Tibial nerve (tissue), 4 donors: ENCODE measurements around the gene PDLIM5. TPM values are rescaled to one million over a fixed set of nuclear protein-coding genes. Genes with fewer than 3 reads are reported as not detected.
"Not testable (repeated sequence)": the region's sequence is repeated elsewhere in the genome, so short reads cannot be mapped to it uniquely, and the experiment has no call there.

Experiments used
- DNase-seq, 2 donors: peaks; one replicate each; pipeline ENCODE4 v3.0.0-alpha.2; 2019; ENCODE audit warnings: low spot score in 2 of 2
- H3K27ac ChIP-seq, 4 donors: fragments of 200-600 bp; sonication (generic) in 3 of 4; one replicate each; pipeline ENCODE4 v1.5.1; 2017 to 2019; ENCODE audit warnings: mild to moderate bottlenecking in 1 of 4
- H3K27me3 ChIP-seq, 2 donors: fragments of 200-600 bp; sonication (generic) in 1 of 2; one replicate each; pipeline versions ENCODE4 v1.5.1 to v1.6.0; 2017 to 2019
- H3K36me3 ChIP-seq, 3 donors: fragments of 200-600 bp; sonication (generic); one replicate each; pipeline ENCODE4 v1.5.1; 2018 to 2019
- H3K4me1 ChIP-seq, 4 donors: fragments of 200-600 bp; sonication (generic) in 3 of 4; one replicate each; pipeline ENCODE4 v1.5.1; 2017 to 2019
- H3K4me3 ChIP-seq, 4 donors: fragments of 200-600 bp; sonication (generic) in 3 of 4; one replicate each; pipeline ENCODE4 v1.5.1; 2017 to 2019; ENCODE audit warnings: mild to moderate bottlenecking in 1 of 4, moderate library complexity in 1 of 4
- H3K9me3 ChIP-seq, 4 donors: fragments of 200-600 bp; sonication (generic) in 3 of 4; one replicate each; pipeline ENCODE4 v1.5.1; 2017 to 2019
- CTCF ChIP-seq, 5 experiments: fragments of 200-600 bp in 3 of 5; fragments of 450-650 bp in 2 of 5; sonication (generic) in 3 of 5; IDR thresholded peaks; one replicate each; pipeline ENCODE4 v1.5.1; 2016 to 2019; ENCODE audit warnings: antibody characterized with exemption in 5 of 5, mild to moderate bottlenecking in 3 of 5, moderate library complexity in 2 of 5
- EP300 ChIP-seq, 2 donors: sonication (generic); formaldehyde crosslinking; IDR thresholded peaks; one replicate each; pipeline ENCODE4 v1.6.1; 2017; ENCODE audit warnings: antibody characterized with exemption in 2 of 2, mild to moderate bottlenecking in 1 of 2
- POLR2A ChIP-seq, 2 donors: fragments of 450-650 bp; IDR thresholded peaks; one replicate each; pipeline ENCODE4 v1.6.1; 2017; ENCODE audit warnings: antibody characterized with exemption in 2 of 2, mild to moderate bottlenecking in 2 of 2, moderate library complexity in 2 of 2
- WGBS, 2 donors: methylation state at CpG; one replicate each; pipeline ENCODE4 v1.1.5; 2018; 5-methylcytosine and 5-hydroxymethylcytosine counted together
- total RNA-seq, 4 donors: library from RNA; depleted of rRNA; stranded (reverse); fragments of >200 nt; gene quantifications; one replicate each; pipeline ENCODE4 v1.1.0, GENCODE V29; 2016

The PDLIM5 gene
- total RNA-seq, 4 donors from 2014 or later, result 73.5 to 117 (median 98.2) TPM

DNA sequence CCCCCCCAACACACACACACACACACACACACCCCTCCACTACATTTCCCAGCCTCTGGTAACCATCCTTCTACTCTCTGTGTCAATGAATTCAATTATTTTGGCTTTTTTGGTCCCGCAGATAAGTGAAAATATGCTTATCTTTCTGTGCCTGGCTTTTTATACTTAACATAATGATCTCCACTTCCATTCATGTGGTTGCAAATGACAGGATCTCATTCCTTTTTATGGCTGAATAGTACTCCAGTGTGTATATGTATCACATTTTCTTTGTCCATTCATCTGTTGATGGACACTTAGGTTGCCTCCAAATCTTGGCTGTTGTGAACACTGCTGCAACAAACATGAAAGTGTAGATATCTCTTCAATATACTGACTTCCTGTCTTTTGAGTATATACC lies 59.8 kb downstream of the PDLIM5 start:
- H3K4me3 ChIP-seq, result no peak overlapping the region
- H3K27me3 ChIP-seq, result no peaks in the 10 kb centered on the region
- H3K36me3 ChIP-seq, result no peaks in the 10 kb centered on the region
- TF ChIP-seq CTCF (IDR thresholded peaks at IDR 0.05), result no peak
- TF ChIP-seq POLR2A (IDR thresholded peaks at IDR 0.05), result no peak
- TF ChIP-seq EP300 (IDR thresholded peaks at IDR 0.05), result no peak
- peaks cover 0 to 33% (median 11%) of the 10 kb centered on the region in 4 donors for H3K4me1 ChIP-seq
- no peak overlapping the region for H3K27ac ChIP-seq
- no peak for DNase-seq
- H3K9me3 ChIP-seq, result no peaks in the 10 kb centered on the region
- 95 to 100% methylated on average over 1 of the region's 1 CpG for WGBS, 2 donors

DNA sequence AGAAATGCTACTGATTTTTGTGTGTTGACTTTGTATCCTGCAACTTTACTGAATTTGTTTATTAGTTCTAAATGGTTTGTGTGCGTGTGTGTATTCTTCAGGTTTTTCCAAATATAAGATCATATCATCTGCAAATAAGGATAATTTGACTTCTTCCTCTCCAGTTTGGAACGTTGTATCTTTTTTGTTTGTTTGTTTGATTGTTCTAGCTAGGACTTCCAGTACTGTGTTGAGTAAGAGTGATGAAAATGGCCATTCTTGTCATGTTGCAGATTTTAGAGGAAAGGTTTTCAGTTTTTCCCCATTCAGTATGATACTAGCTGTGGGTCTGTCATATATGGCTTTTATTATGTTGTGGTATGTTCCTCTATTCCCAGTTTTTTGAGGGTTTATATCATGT lies 61.8 kb downstream of the PDLIM5 start:
- H3K9me3 ChIP-seq, H3K4me3 ChIP-seq, DNase-seq, H3K27ac ChIP-seq, H3K27me3 ChIP-seq, H3K36me3 ChIP-seq: not testable (repeated sequence)
- WGBS, 2 donors, result 94% methylated on average over 2 of the region's 2 CpGs
- H3K4me1 ChIP-seq, result peaks cover 0 to 24% (median 7%) of the 10 kb centered on the region in 4 donors

DNA sequence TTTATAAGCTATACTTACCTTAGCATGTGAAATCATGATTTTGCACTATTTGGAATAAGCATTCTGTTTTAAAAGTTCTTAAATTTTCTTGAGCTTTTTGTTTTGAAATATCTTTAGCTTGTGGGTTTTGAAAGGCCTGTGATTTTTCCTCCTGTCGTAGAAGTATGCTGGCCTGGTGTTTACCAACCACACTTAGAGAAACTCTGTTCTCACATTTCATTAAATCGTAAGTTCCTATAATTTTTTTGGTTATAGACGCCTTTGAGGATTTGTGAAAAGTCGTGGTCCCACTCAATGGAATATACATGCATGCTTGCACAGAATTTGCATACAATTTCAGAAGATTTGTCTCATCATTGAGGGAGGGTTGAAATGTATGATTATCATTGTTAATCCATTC lies 63.6 kb downstream of the PDLIM5 start:
- Histone ChIP-seq H3K4me1 (peaks cover 0 to 31% (median 10%) of the 10 kb centered on the region in 4 donors), H3K36me3 (no peaks in the 10 kb centered on the region), H3K9me3 (no peaks in the 10 kb centered on the region), H3K4me3 (no peak overlapping the region), H3K27ac (no peak overlapping the region), H3K27me3 (no peaks in the 10 kb centered on the region)
- no peak for DNase-seq
- 87 to 93% methylated on average over 4 of the region's 4 CpGs for WGBS, 2 donors
- no peak for TF ChIP-seq POLR2A (IDR thresholded peaks at IDR 0.05)
- TF ChIP-seq CTCF (IDR thresholded peaks at IDR 0.05), result no peak

DNA sequence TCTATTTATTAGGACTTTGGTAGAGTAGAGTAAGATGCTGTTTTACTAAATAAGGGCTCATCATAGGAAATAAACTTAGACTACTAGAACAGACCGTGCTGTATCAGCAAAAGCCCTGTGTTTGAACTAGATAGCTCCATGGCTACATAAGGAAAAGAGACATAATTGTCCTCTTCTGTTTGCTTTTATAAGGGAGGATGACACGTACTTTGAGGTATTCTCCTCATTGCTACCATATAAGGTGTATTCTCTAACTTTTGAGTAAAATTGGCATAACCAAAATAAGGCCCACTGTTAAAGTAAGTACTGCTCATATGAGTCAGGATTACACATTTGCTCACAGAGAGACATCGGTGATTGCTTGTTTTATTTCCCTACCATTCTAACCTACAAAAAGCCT lies 64.3 kb downstream of the PDLIM5 start:
- WGBS, 2 donors, result 82 to 85% methylated on average over 3 of the region's 3 CpGs
- Histone ChIP-seq H3K36me3 (no peaks in the 10 kb centered on the region), H3K4me3 (no peak overlapping the region), H3K9me3 (no peaks in the 10 kb centered on the region), H3K4me1 (peaks cover 0 to 38% (median 12%) of the 10 kb centered on the region in 4 donors), H3K27ac (peak overlapping the region in 1 of 4 donors; percentile 1), H3K27me3 (no peaks in the 10 kb centered on the region)
- TF ChIP-seq EP300 (IDR thresholded peaks at IDR 0.05) (no peak), CTCF (IDR thresholded peaks at IDR 0.05) (no peak), POLR2A (IDR thresholded peaks at IDR 0.05) (no peak)
- no peak for DNase-seq

- no peak overlapping the region for H3K4me3 ChIP-seq
- TF ChIP-seq POLR2A (IDR thresholded peaks at IDR 0.05), result no peak
- TF ChIP-seq CTCF (IDR thresholded peaks at IDR 0.05), result no peak
- TF ChIP-seq EP300 (IDR thresholded peaks at IDR 0.05), result no peak
- H3K36me3 ChIP-seq, result no peaks in the 10 kb centered on the region
- no peak for DNase-seq
- peak overlapping the region in 1 of 4 donors; percentile 1 for H3K27ac ChIP-seq
- WGBS, 2 donors, result 90 to 94% methylated on average over 5 of the region's 5 CpGs
- peaks cover 0 to 42% (median 14%) of the 10 kb centered on the region in 4 donors for H3K4me1 ChIP-seq
- H3K9me3 ChIP-seq, result no peaks in the 10 kb centered on the region
- no peaks in the 10 kb centered on the region for H3K27me3 ChIP-seq
These were observed 65.3 kb downstream of the PDLIM5 start for GRCh38 chr4:94516999-94517398.

- H3K27ac ChIP-seq, result no peak overlapping the region
- H3K36me3 ChIP-seq, result no peaks in the 10 kb centered on the region
These were observed 65.8 kb downstream of the PDLIM5 start for GRCh38 chr4:94517492-94517891.

More at GRCh38 chr4:94517492-94517891, 65.8 kb downstream of the PDLIM5 start:
- H3K4me1 ChIP-seq, result peaks cover 0 to 47% (median 16%) of the 10 kb centered on the region in 4 donors
- TF ChIP-seq EP300 (IDR thresholded peaks at IDR 0.05) (no peak), CTCF (IDR thresholded peaks at IDR 0.05) (no peak), POLR2A (IDR thresholded peaks at IDR 0.05) (no peak)
- no peak for DNase-seq
- no peak overlapping the region for H3K4me3 ChIP-seq
- H3K27me3 ChIP-seq, result no peaks in the 10 kb centered on the region
- 75 to 84% methylated on average over 1 of the region's 1 CpG for WGBS, 2 donors
- H3K9me3 ChIP-seq, result no peaks in the 10 kb centered on the region
